ENCODE results near the gene PLSCR1. TPM values are rescaled to one million over a fixed set of nuclear protein-coding genes. Genes with fewer than 3 reads are reported as not detected.
A peak's percentile ranks its signal among the peaks of the same experiment; 100 is the strongest.

PLSCR1 gene
- total and polyA plus RNA-seq, 2 experiments from 2014 or later, result 62.7 to 78.3 TPM

- Histone ChIP-seq H4K20me1 (replicated peaks; ENCODE audit: insufficient read depth) (no peaks in the 10 kb centered on the region), H3K27ac (ENCODE audit: low read depth) (no peak overlapping the region; the same call in 1 of the 2 replicates), H3K27me3 (ENCODE audit: insufficient read depth) (no peaks in the 10 kb centered on the region), H3K36me3 (ENCODE audit: insufficient read depth) (peaks cover 13% of the 10 kb centered on the region), H3K79me2 (replicated peaks; ENCODE audit: insufficient read depth) (peaks cover 56% of the 10 kb centered on the region), H3K4me2 (no peak overlapping the region), H3K4me1 (ENCODE audit: insufficient read depth) (peaks cover 39% of the 10 kb centered on the region), H3K9me2 (ENCODE audit: insufficient read depth) (no peaks in the 10 kb centered on the region), H3F3A (replicated peaks; ENCODE audit: low read depth) (no peaks in the 10 kb centered on the region), H3K4me3 (no peak overlapping the region), H2AFZ (no peak overlapping the region)
- peaks cover 30% of the 10 kb centered on the region for H3K4me1 Mint-ChIP-seq
- no peak for DNase-seq (ENCODE audit: low spot score)
- peaks cover 37% of the 10 kb centered on the region for H3K36me3 Mint-ChIP-seq (ENCODE audit: low read depth)
- ATAC-seq, result no peak
- no peak overlapping the region for H3K4me3 Mint-ChIP-seq
- peaks cover 16% of the 10 kb centered on the region for H3K9me3 Mint-ChIP-seq
- H3K27me3 Mint-ChIP-seq (ENCODE audit: insufficient read depth, low read depth, poor library complexity), result no peaks in the 10 kb centered on the region
- H3K27ac Mint-ChIP-seq, result peak overlapping the region; percentile 65
- no peak for TF ChIP-seq ZNF331 (CRISPR knock-in tag; IDR thresholded peaks at IDR 0.05; ENCODE audit: low read depth)
- TF ChIP-seq ZNF114 (CRISPR knock-in tag; IDR thresholded peaks at IDR 0.05), result no peak
- no peak for TF ChIP-seq CTCF (conservative IDR thresholded peaks at IDR 0.05; ENCODE audit: low read depth in 2 of 2)
- TF ChIP-seq ETS1 (IDR thresholded peaks at IDR 0.05), result no peak
- no peak for TF ChIP-seq ZNF462 (CRISPR knock-in tag; IDR thresholded peaks at IDR 0.05)
These were observed 7.7 kb downstream of the PLSCR1 start for GRCh38 chr3:146536681-146537080.
